Activated T-helper 1 cell treated with anti-CD3 and anti-CD28 coated beads, Interleukin-12 subunit alpha, Interleukin-12 subunit beta, Interleukin-2, Interleukin-4 antibody, amounts not matched to agents 30 ng/mL and 10 ng/mL and 1 ng/mL, durations not matched to agents 14 hours and 24 hours and 36 hours (primary cell): Measurements from ENCODE around the gene CELF4. TPM values are rescaled to one million over a fixed set of nuclear protein-coding genes. Genes with fewer than 3 reads are reported as not detected.

Source experiments
- DNase-seq: peaks from one replicate; pipeline ENCODE4 v3.0.0; 2021; ENCODE audit warnings: low spot score
- H3K27ac Mint-ChIP-seq: one replicate; pipeline ENCODE4 v1.8.0; 2021; ENCODE audit warnings: mild to moderate bottlenecking, mixed read lengths
- H3K27me3 Mint-ChIP-seq: one replicate; pipeline ENCODE4 v1.8.0; 2022; ENCODE audit warnings: mild to moderate bottlenecking, moderate library complexity, mixed read lengths; ENCODE audit not compliant: insufficient read depth
- H3K36me3 Mint-ChIP-seq: one replicate; pipeline ENCODE4 v1.8.0; 2021; ENCODE audit warnings: low read depth, mixed read lengths
- H3K4me1 Mint-ChIP-seq: one replicate; pipeline ENCODE4 v1.8.0; 2021; ENCODE audit warnings: low read depth, mixed read lengths
- H3K4me3 Mint-ChIP-seq: one replicate; pipeline ENCODE4 v1.8.0; 2021; ENCODE audit warnings: mild to moderate bottlenecking, moderate library complexity, mixed read lengths
- H3K9me3 Mint-ChIP-seq: one replicate; pipeline ENCODE4 v1.8.0; 2021; ENCODE audit warnings: mixed read lengths
- intact Hi-C: fragments of 100-400 bp; cut with micrococcal nuclease; formaldehyde crosslinking; loops from one replicate; pipeline ENCODE4 v1.15.1; 2024
- total RNA-seq: library from RNA; stranded (reverse); gene quantifications from 2 replicates; pipeline ENCODE4 v1.2.3, GENCODE V29; 2022

Gene CELF4
- total RNA-seq, 1 donor from 2014 or later: not detected

DNA sequence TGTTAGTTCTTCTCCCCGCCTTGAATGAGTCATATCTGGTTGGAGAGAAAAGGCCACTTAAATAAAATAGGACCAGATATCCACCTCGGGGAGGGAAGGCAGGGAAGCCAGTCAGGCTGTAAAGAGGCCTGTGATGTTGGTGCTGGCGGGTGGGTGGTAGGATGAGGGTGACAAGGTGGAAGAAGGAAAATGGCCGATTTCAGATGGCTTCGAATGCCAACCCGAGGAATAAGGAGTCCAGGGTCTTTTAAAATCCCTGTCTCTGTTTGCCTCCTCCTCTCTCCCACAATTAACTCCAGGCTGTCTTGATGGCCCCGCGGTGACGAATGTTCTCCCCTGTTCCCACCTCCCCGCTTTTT, 41.5 kb downstream of the CELF4 start:
- Mint-ChIP-seq H3K36me3 (no peaks in the 10 kb centered on the region), H3K27me3 (peaks cover 28% of the 10 kb centered on the region), H3K9me3 (no peaks in the 10 kb centered on the region), H3K27ac (no peak overlapping the region), H3K4me3 (no peak overlapping the region), H3K4me1 (no peaks in the 10 kb centered on the region)
- intact Hi-C loops: no loop called here
- no peak for DNase-seq

DNA sequence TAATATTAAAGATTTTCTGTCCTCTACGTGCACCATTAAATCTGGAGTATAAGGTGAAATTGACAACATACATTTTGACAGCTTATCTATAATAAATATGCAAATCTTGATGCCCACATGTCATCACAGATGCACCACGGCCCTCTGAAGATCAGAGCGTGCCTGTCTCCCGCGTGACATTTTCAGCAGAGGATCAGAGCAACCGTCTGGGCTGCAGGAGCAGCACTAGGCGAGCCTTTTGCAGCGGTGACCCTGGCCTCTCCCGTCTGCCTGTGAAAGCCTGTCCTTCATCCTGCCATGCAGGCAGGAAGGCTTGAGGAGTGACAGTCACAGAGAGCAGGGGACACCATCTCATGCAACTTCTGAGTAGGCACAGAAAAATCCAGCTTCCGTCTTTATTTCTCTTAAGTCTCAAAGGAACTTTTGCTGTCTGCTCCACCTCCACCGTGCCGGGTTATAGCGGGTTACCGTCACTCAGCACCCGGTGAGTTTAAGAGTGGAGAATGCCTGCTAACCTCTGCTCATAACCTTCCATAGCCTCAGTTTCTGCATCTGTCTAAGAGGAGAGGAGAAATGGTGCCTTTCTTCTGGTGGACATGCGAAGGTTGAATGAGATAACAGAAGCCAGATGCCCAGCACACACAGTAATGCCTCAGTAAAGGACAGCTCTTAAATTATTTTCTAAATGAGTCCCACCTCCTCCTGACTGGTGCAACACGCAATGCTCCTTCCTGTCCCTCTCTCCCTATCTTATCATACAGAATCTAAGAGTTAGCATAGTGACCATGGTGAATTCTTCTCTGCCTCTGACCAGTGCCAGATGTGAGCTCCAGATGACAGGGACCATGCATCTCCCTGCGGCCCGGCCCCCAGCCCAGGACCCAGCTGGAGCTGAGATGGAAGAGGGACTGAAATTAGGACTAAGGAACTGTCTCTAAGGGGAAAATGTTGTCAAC, 43.8 kb downstream of the CELF4 start:
- Mint-ChIP-seq H3K4me1 (no peaks in the 10 kb centered on the region), H3K27ac (no peak overlapping the region), H3K36me3 (no peaks in the 10 kb centered on the region), H3K4me3 (no peak overlapping the region), H3K27me3 (peaks cover 28% of the 10 kb centered on the region), H3K9me3 (no peaks in the 10 kb centered on the region)
- intact Hi-C loops: no loop called here
- no peak for DNase-seq

DNA sequence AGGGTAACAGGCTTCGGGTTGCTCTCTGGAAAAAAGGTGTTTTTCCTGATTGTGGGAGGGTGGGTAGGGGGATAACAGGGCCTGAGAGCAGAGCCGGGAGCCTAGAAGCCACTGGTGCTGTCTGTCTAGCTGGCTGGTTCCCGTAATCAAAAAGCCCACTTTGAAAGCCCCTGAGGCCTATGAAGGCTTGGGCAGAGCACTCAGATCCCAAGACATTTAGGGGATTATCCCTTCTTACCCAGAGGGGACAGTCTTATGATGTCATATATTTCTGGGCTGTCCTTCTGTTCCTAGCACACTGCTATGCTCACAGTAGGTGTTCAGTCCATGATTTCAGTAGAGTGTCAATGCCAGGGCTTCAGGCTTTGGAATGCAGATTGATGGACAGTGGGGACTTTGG, 45.1 kb downstream of the CELF4 start:
- H3K27ac Mint-ChIP-seq: no peak overlapping the region
- no peaks in the 10 kb centered on the region for H3K36me3 Mint-ChIP-seq
- H3K9me3 Mint-ChIP-seq: no peaks in the 10 kb centered on the region
- H3K4me3 Mint-ChIP-seq: no peak overlapping the region
- DNase-seq: no peak
- no peaks in the 10 kb centered on the region for H3K4me1 Mint-ChIP-seq
- peaks cover 21% of the 10 kb centered on the region for H3K27me3 Mint-ChIP-seq
- intact Hi-C loops: no loop called here

GRCh38 chr18:37519510-37520135, 46.0 kb downstream of the CELF4 start:
- intact Hi-C loops: no loop called here
- Mint-ChIP-seq H3K27me3 (peaks cover 14% of the 10 kb centered on the region), H3K4me1 (no peaks in the 10 kb centered on the region), H3K36me3 (no peaks in the 10 kb centered on the region), H3K9me3 (no peaks in the 10 kb centered on the region), H3K4me3 (no peak overlapping the region), H3K27ac (no peak overlapping the region)
- DNase-seq: no peak

DNA sequence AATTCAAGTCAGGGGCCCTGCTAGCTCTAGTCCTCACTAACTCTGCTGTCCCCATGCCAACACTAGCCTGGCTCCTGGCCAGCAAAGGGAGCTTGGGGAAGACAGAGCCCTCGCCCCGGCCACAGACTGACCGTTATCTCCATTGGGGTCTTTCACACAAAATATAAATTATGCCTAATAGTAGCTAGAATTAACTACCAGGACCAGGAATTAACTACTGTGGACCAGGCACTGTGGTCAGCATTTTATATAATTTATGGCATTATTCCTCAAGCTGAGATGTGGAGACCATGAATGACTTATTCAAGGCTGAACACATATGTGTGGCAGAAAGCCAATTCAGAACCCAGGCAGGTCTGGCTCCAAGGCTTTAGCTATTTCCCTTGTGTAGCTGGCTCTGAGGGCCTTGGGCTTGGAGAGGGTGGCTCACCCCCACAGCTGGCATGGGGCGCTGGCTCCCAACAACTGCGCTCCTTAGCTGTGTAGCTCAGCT, 49.2 kb downstream of the CELF4 start:
- no peaks in the 10 kb centered on the region for H3K4me1 Mint-ChIP-seq
- H3K27ac Mint-ChIP-seq: no peak overlapping the region
- H3K36me3 Mint-ChIP-seq: no peaks in the 10 kb centered on the region
- no peak for DNase-seq
- intact Hi-C loops: no loop called here
- H3K27me3 Mint-ChIP-seq: peaks cover 4% of the 10 kb centered on the region
- H3K4me3 Mint-ChIP-seq: no peak overlapping the region
- H3K9me3 Mint-ChIP-seq: no peaks in the 10 kb centered on the region

- no peaks in the 10 kb centered on the region for H3K36me3 Mint-ChIP-seq
- no peaks in the 10 kb centered on the region for H3K4me1 Mint-ChIP-seq
- no peak overlapping the region for H3K4me3 Mint-ChIP-seq
- no peak overlapping the region for H3K27ac Mint-ChIP-seq
- intact Hi-C loops: no loop called here
- H3K9me3 Mint-ChIP-seq: no peaks in the 10 kb centered on the region
- DNase-seq: no peak
- H3K27me3 Mint-ChIP-seq: peaks cover 4% of the 10 kb centered on the region
These were observed 50.6 kb downstream of the CELF4 start for GRCh38 chr18:37514953-37515352.

DNA sequence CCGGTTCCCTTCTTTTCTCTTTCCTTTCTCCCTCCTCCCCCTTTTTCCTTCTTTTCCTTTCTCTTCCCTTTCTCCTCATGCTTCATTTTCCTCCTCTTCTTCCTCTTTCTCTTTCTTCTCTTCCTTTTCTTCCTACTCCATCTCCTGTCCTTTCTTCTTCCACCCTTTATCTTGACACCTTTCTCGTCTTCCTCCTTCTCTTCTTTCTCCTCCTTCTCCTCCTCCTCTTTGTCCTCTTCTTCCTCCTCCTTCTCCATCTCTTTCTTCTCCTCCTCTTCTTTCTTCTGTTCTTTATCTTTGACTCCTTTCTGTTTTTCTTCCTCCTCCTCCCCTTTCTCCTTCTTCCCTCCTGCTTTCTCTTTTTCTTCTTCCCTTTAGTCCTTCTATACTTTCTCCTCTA, 53.2 kb downstream of the CELF4 start:
- no peaks in the 10 kb centered on the region for H3K36me3 Mint-ChIP-seq
- DNase-seq: no peak
- H3K9me3 Mint-ChIP-seq: no peaks in the 10 kb centered on the region
- H3K27ac Mint-ChIP-seq: no peak overlapping the region
- H3K27me3 Mint-ChIP-seq: peaks cover 4% of the 10 kb centered on the region
- H3K4me3 Mint-ChIP-seq: no peak overlapping the region
- intact Hi-C loops: no loop called here
- no peaks in the 10 kb centered on the region for H3K4me1 Mint-ChIP-seq

DNA sequence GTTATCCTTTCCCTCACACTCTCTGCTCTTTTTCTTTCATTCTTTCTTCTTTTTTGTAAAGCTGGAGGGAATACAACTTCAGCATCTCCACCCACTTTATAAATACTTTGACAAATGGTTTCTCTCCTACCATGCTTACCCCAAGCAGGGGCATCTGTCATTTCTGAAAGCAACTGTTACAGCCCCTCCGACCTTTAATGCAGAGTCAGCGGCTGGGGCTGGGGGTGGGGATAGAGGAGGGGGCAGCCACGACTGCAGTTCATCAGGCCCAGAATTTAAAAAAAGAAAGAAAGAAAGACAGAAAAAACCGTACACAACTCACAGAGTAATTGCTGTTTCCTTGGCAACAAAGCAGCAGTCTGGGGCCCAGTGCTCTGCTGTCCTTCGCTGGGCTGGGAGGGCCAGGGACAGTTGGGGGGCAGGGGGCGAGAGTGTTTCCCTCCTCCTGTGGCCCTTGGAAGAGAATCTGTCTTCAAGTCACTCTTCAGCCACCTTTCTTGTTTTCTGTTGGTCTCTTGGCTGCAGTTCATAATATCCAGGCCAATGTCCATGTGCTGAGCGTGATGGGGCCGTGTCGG, 53.8 kb downstream of the CELF4 start:
- H3K27me3 Mint-ChIP-seq: peaks cover 4% of the 10 kb centered on the region
- H3K36me3 Mint-ChIP-seq: no peaks in the 10 kb centered on the region
- H3K4me1 Mint-ChIP-seq: no peaks in the 10 kb centered on the region
- DNase-seq: no peak
- intact Hi-C loops: no loop called here
- no peaks in the 10 kb centered on the region for H3K9me3 Mint-ChIP-seq
- H3K4me3 Mint-ChIP-seq: no peak overlapping the region
- H3K27ac Mint-ChIP-seq: no peak overlapping the region

GRCh38 chr18:37509600-37509999, 56.0 kb downstream of the CELF4 start:
- intact Hi-C loops: loop anchor here (10.0 kb wide), 1 partner anchor 1115 kb away; no protein-coding TSS in a partner anchor
- no peak for DNase-seq
- no peaks in the 10 kb centered on the region for H3K36me3 Mint-ChIP-seq
- H3K27ac Mint-ChIP-seq: no peak overlapping the region
- H3K27me3 Mint-ChIP-seq: peaks cover 4% of the 10 kb centered on the region
- no peaks in the 10 kb centered on the region for H3K9me3 Mint-ChIP-seq
- H3K4me3 Mint-ChIP-seq: no peak overlapping the region
- H3K4me1 Mint-ChIP-seq: no peaks in the 10 kb centered on the region

DNA sequence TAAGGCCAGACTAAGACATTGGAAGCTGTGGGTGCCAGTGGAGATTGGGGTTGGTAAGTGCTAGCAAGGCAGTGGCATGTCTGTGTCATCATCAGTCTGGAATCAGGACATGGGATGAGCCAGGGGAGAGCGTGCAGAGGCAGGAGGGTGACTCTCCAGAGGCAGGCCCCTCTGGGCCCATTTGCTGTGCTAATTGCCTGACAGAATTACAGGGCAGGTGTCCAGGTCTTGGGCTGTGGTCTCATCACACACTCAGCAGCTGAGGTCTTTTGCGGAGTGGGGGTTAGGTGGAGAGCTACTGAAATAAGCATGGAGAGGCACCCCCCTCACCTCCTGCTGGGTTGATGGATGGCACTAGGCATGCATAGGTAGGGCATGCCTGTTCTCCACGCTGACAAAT, 57.4 kb downstream of the CELF4 start:
- no peaks in the 10 kb centered on the region for H3K36me3 Mint-ChIP-seq
- H3K4me1 Mint-ChIP-seq: no peaks in the 10 kb centered on the region
- no peak overlapping the region for H3K4me3 Mint-ChIP-seq
- no peak for DNase-seq
- H3K9me3 Mint-ChIP-seq: no peaks in the 10 kb centered on the region
- H3K27me3 Mint-ChIP-seq: no peaks in the 10 kb centered on the region
- H3K27ac Mint-ChIP-seq: no peak overlapping the region
- intact Hi-C loops: loop anchor here (10.0 kb wide), 1 partner anchor 1117 kb away; no protein-coding TSS in a partner anchor

DNA sequence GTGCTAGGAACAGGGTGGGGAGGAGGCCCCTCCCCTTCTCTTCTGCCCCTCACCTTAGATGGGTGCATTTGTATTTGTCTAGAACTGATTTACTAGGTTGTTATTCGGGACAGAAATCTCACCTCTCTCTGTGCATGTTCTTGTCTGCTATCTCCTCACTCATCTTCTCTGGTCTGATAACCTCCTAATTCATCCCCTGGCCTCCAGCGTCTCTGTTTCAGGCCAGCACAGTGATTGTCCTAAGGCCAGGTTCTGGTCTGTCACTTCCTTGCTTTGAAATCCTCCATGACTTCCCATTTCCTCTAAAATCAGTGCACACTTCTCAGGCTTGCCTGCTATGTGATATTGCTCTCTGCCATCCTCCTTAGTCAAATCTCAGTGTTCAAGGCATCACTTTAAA, 58.4 kb downstream of the CELF4 start:
- Mint-ChIP-seq H3K27ac (no peak overlapping the region), H3K36me3 (no peaks in the 10 kb centered on the region), H3K4me1 (no peaks in the 10 kb centered on the region), H3K9me3 (no peaks in the 10 kb centered on the region), H3K4me3 (no peak overlapping the region), H3K27me3 (no peaks in the 10 kb centered on the region)
- intact Hi-C loops: loop anchor here (10.0 kb wide), 1 partner anchor 1118 kb away; no protein-coding TSS in a partner anchor
- no peak for DNase-seq

- Mint-ChIP-seq H3K9me3 (no peaks in the 10 kb centered on the region), H3K4me1 (no peaks in the 10 kb centered on the region), H3K4me3 (no peak overlapping the region), H3K27ac (no peak overlapping the region), H3K36me3 (no peaks in the 10 kb centered on the region), H3K27me3 (no peaks in the 10 kb centered on the region)
- DNase-seq: no peak
- intact Hi-C loops: loop anchor here (10.0 kb wide), 1 partner anchor 1119 kb away; no protein-coding TSS in a partner anchor
These were observed 59.6 kb downstream of the CELF4 start for GRCh38 chr18:37506001-37506400.

DNA sequence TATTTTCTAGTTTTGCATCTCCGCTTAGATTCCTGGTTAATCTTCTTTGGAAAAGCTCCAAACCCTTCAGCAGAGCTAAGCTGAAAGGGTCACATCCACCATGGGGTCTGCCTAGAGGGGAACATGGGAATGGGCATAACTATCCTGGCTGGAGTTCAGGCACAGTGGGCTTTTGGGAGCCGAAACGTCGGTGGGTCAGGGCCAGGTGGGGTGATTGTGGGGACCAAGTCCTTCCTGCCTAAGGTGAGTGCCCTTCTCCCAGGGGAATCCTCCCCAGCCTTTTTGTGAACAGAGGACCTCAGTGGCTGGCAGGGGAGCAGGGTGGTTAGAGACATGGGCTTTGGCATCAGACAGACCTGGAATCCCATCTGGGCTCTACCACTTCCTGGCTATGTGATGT, 60.3 kb downstream of the CELF4 start:
- Mint-ChIP-seq H3K4me3 (no peak overlapping the region), H3K27ac (no peak overlapping the region), H3K27me3 (no peaks in the 10 kb centered on the region), H3K4me1 (no peaks in the 10 kb centered on the region), H3K36me3 (no peaks in the 10 kb centered on the region), H3K9me3 (no peaks in the 10 kb centered on the region)
- intact Hi-C loops: loop anchor here (10.0 kb wide), 1 partner anchor 1119 kb away; no protein-coding TSS in a partner anchor
- no peak for DNase-seq
